K562 (cell line): Measurements from ENCODE around the gene PRKAR2B. TPM values are rescaled to one million over a fixed set of nuclear protein-coding genes. Genes with fewer than 3 reads are reported as not detected.

Experiments used
- CBFA2T3 ChIP-seq: fragments of 450-650 bp; IDR thresholded peaks from 2 replicates; pipeline ENCODE4 v1.6.1; 2017
- CCAR2 ChIP-seq: fragments of 200-400 bp; formaldehyde crosslinking; IDR thresholded peaks from 2 replicates; pipeline ENCODE4 v1.6.1; 2017; ENCODE audit warnings: mild to moderate bottlenecking, low read depth, low read length
- CTBP1 ChIP-seq: fragments of 450-650 bp; IDR thresholded peaks from 2 replicates; pipeline ENCODE4 v1.6.1; 2016; ENCODE audit warnings: borderline replicate concordance
- DACH1 ChIP-seq: fragments of 450-650 bp; IDR thresholded peaks from 2 replicates; pipeline ENCODE4 v1.6.1; 2018; ENCODE audit not compliant: partially characterized antibody
- DPF2 ChIP-seq: fragments of 450-650 bp; IDR thresholded peaks from 2 replicates; pipeline ENCODE4 v1.6.1; 2016
- E2F5 ChIP-seq: sonication (generic); formaldehyde crosslinking; IDR thresholded peaks from 2 replicates; pipeline ENCODE4 v1.8.0; 2022; ENCODE audit warnings: mild to moderate bottlenecking, missing genetic modification reagents
- GABPB1 ChIP-seq: sonication (generic); formaldehyde crosslinking; IDR thresholded peaks from 2 replicates; pipeline ENCODE4 v1.8.0; 2022; ENCODE audit warnings: mild to moderate bottlenecking, missing genetic modification reagents
- GATAD2A ChIP-seq: fragments of 450-650 bp; IDR thresholded peaks from 2 replicates; pipeline ENCODE4 v1.6.1; 2017
- HLTF ChIP-seq: fragments of 450-650 bp; IDR thresholded peaks from 2 replicates; pipeline ENCODE4 v1.6.1; 2016
- ILF3 ChIP-seq: fragments of 450-650 bp; IDR thresholded peaks from 2 replicates; pipeline ENCODE4 v1.6.1; 2018; ENCODE audit warnings: antibody characterized with exemption, mild to moderate bottlenecking, moderate library complexity, borderline replicate concordance
- IRF2 ChIP-seq: sonication (generic); formaldehyde crosslinking; IDR thresholded peaks from 2 replicates; pipeline ENCODE4 v1.8.1; 2022; ENCODE audit warnings: mild to moderate bottlenecking, missing genetic modification reagents
- LARP7 ChIP-seq: fragments of 450-650 bp; IDR thresholded peaks from 2 replicates; pipeline ENCODE4 v1.6.1; 2016
- NELFE ChIP-seq: IDR thresholded peaks from 2 replicates; pipeline ENCODE4 v1.6.1; 2011; ENCODE audit warnings: mild to moderate bottlenecking; ENCODE audit not compliant: insufficient read depth, insufficient read length
- NFXL1 ChIP-seq: fragments of 450-650 bp; formaldehyde crosslinking; IDR thresholded peaks from 2 replicates; pipeline ENCODE4 v1.4.0; 2021; ENCODE audit warnings: mild to moderate bottlenecking
- POLR3G ChIP-seq: IDR thresholded peaks from 2 replicates; pipeline ENCODE4 v1.6.1; 2011; ENCODE audit not compliant: insufficient read length, insufficient replicate concordance; ENCODE audit errors: extremely low read depth
- SREBF1 ChIP-seq: fragments of 150-350 bp; IDR thresholded peaks from 2 replicates; pipeline ENCODE4 v1.6.1; 2014; ENCODE audit warnings: antibody characterized with exemption, low read depth, low read length, borderline replicate concordance
- STAG1 ChIP-seq: sonication (generic); formaldehyde crosslinking; IDR thresholded peaks from 2 replicates; pipeline ENCODE4 v1.5.0; 2020; ENCODE audit warnings: missing genetic modification reagents, borderline replicate concordance
- TRIM24 ChIP-seq, 2 experiments: fragments of 450-650 bp; IDR thresholded peaks; 2 replicates each; pipeline ENCODE4 v1.6.1; 2016
- ZNF143 ChIP-seq: sonication (generic); formaldehyde crosslinking; IDR thresholded peaks from 2 replicates; pipeline ENCODE4 v1.9.0; 2022; ENCODE audit warnings: mild to moderate bottlenecking, missing genetic modification reagents
- ZNF384 ChIP-seq: IDR thresholded peaks from 2 replicates; pipeline ENCODE4 v1.6.1; 2012; ENCODE audit warnings: low read depth, low read length, improper control_type of control experiment
- ZNF785 ChIP-seq: fragments of 250-450 bp; sonication (Bioruptor Pico); IDR thresholded peaks from 2 replicates; pipeline ENCODE4 v1.4.0; 2020; ENCODE audit warnings: mild to moderate bottlenecking
- ZNF830 ChIP-seq: fragments of 250-450 bp; sonication (Bioruptor Pico); IDR thresholded peaks from 2 replicates; pipeline ENCODE4 v1.5.0; 2021; ENCODE audit warnings: mild to moderate bottlenecking
- polyA plus RNA-seq, 8 experiments: library from polyadenylated mRNA; depleted of rRNA in 4 of 8; stranded (reverse) in 5 of 8; unstranded in 3 of 8; fragments of >200 nt; fragmentation: Nextera tagmentation in 2 of 8; fragmentation: Illumina TruSeq in 1 of 8; extraction: Ambion mirVana in 2 of 8; extraction: Trizol in 1 of 8; gene quantifications; 2 replicates each; pipeline versions ENCODE4 v1.2.1 to v1.2.3, GENCODE V29; 2011 to 2014; ENCODE audit warnings: inconsistent platforms in 1 of 8, missing spikeins in 1 of 8
- total RNA-seq, 7 experiments: library from RNA; depleted of rRNA in 6 of 7; stranded (reverse); fragments of >200 nt in 6 of 7; fragmentation: Illumina TruSeq in 2 of 7; extraction: Trizol in 2 of 7; gene quantifications; 2 replicates each; pipeline versions ENCODE4 v1.2.1 to v1.2.3, GENCODE V29; 2011 to 2021; ENCODE audit warnings: low replicate concordance in 1 of 7
- TF ChIP-seq, protein P1 (sequence below): fragments of 250-450 bp; sonication (Bioruptor Pico); IDR thresholded peaks from 2 replicates; pipeline ENCODE4 v1.4.0; 2020; ENCODE audit warnings: borderline replicate concordance
- TF ChIP-seq, protein P2 (sequence below): fragments of 450-650 bp; IDR thresholded peaks from 2 replicates; pipeline ENCODE4 v1.6.1; 2016; ENCODE audit warnings: missing biosample characterization, missing genetic modification characterization
- TF ChIP-seq, protein P3 (sequence below): fragments of 250-450 bp; sonication (Bioruptor Pico); IDR thresholded peaks from 2 replicates; pipeline ENCODE4 v1.9.0; 2021; ENCODE audit warnings: mild to moderate bottlenecking, inconsistent platforms

The PRKAR2B gene
- total and polyA plus RNA-seq, 9 of the 15 experiments (the other 6 are each of a cell fraction or from before 2014, with no cell fraction given): 59.0 to 173 (median 129) TPM

- TF ChIP-seq ZNF384 (peak; percentile 21; the same call in 1 of the 2 replicates), ZNF785 (CRISPR knock-in tag) (no peak), CBFA2T3 (0 out of 2 replicates have a peak, but pooled peaks have one; percentile 14), NFXL1 (CRISPR knock-in tag) (no peak), TRIM24 (IDR thresholded peaks at IDR 0.05) (no peak), ZNF143 (CRISPR knock-in tag) (peak; percentile 97), NELFE (no peak), E2F5 (CRISPR knock-in tag) (no peak), POLR3G (no peak), DACH1 (no peak), ILF3 (no peak), LARP7 (0 out of 2 replicates have a peak, but pooled peaks have one; percentile 48), GATAD2A (no peak), IRF2 (no peak), GABPB1 (CRISPR knock-in tag) (peak; percentile 82), DPF2 (peak; percentile 2; the same call in 1 of the 2 replicates), CCAR2 (no peak), STAG1 (no peak), CTBP1 (peak; percentile 86), ZNF830 (no peak), HLTF (0 out of 2 replicates have a peak, but pooled peaks have one; percentile 63), SREBF1 (peak; percentile 58; the same call in 1 of the 2 replicates)
- TF ChIP-seq, protein P1, sequence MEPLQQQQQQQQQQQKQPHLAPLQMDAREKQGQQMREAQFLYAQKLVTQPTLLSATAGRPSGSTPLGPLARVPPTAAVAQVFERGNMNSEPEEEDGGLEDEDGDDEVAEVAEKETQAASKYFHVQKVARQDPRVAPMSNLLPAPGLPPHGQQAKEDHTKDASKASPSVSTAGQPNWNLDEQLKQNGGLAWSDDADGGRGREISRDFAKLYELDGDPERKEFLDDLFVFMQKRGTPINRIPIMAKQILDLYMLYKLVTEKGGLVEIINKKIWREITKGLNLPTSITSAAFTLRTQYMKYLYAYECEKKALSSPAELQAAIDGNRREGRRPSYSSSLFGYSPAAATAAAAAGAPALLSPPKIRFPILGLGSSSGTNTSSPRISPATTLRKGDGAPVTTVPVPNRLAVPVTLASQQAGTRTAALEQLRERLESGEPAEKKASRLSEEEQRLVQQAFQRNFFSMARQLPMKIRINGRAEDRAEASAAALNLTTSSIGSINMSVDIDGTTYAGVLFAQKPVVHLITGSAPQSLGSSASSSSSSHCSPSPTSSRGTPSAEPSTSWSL (CRISPR knock-in tag): no peak
- TF ChIP-seq, protein P2, sequence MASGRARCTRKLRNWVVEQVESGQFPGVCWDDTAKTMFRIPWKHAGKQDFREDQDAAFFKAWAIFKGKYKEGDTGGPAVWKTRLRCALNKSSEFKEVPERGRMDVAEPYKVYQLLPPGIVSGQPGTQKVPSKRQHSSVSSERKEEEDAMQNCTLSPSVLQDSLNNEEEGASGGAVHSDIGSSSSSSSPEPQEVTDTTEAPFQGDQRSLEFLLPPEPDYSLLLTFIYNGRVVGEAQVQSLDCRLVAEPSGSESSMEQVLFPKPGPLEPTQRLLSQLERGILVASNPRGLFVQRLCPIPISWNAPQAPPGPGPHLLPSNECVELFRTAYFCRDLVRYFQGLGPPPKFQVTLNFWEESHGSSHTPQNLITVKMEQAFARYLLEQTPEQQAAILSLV (tag): no peak
- TF ChIP-seq, protein P3, sequence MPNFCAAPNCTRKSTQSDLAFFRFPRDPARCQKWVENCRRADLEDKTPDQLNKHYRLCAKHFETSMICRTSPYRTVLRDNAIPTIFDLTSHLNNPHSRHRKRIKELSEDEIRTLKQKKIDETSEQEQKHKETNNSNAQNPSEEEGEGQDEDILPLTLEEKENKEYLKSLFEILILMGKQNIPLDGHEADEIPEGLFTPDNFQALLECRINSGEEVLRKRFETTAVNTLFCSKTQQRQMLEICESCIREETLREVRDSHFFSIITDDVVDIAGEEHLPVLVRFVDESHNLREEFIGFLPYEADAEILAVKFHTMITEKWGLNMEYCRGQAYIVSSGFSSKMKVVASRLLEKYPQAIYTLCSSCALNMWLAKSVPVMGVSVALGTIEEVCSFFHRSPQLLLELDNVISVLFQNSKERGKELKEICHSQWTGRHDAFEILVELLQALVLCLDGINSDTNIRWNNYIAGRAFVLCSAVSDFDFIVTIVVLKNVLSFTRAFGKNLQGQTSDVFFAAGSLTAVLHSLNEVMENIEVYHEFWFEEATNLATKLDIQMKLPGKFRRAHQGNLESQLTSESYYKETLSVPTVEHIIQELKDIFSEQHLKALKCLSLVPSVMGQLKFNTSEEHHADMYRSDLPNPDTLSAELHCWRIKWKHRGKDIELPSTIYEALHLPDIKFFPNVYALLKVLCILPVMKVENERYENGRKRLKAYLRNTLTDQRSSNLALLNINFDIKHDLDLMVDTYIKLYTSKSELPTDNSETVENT (CRISPR knock-in tag): peak; percentile 78
Observed at GRCh38 chr7:107168233-107169119, 124.0 kb downstream of the PRKAR2B start, which contains the start of gene HBP1 (continued).
